MM.1S (cell line): ENCODE measurements around the gene COPB1.

ENCODE experiments used
- CTCF ChIP-seq: fragments of 300-600 bp; sonication (generic); IDR thresholded peaks from 2 replicates; pipeline ENCODE4 v1.5.1; 2016; ENCODE audit warnings: antibody characterized with exemption, low read length, mixed read lengths
- EZH2 ChIP-seq: fragments of 300-600 bp; sonication (generic); optimal IDR thresholded peaks from 2 replicates; pipeline ENCODE3; 2017; ENCODE audit warnings: low read depth, mild to moderate bottlenecking, antibody characterized with exemption, low read length, mixed read lengths
- EZH2phosphoT487 ChIP-seq: fragments of 300-600 bp; sonication (generic); IDR thresholded peaks from 2 replicates; pipeline ENCODE4 v1.6.1; 2018; ENCODE audit warnings: antibody characterized with exemption, low read length

- TF ChIP-seq EZH2 = no peak
- no peak for TF ChIP-seq CTCF
- no peak for TF ChIP-seq EZH2phosphoT487
These were observed 91.0 kb downstream of the COPB1 start for GRCh38 chr11:14408612-14409011.
